Measurements from ENCODE around the gene GRIA3.

- TF ChIP-seq CTCF (IDR thresholded peaks at IDR 0.05) (no peak), POLR2A (IDR thresholded peaks at IDR 0.05) (no peak), EP300 (IDR thresholded peaks at IDR 0.05) (no peak)
Measured at GRCh38 chrX:123425471-123425870, 241.4 kb downstream of the GRIA3 start.
